Stimulated activated CD8-positive, alpha-beta memory T cell treated with anti-CD3 and anti-CD28 coated beads, Interleukin-2, amount 100 ng/mL, for 1 hour (primary cell): Measurements from ENCODE around the gene SLC1A2.

Source experiments
- DNase-seq, 2 donors: peaks; one replicate each; pipeline ENCODE4 v3.0.0-alpha.2; 2020; ENCODE audit warnings: low read depth in 2 of 2

Gene SLC1A2

GRCh38 chr11:35303596-35304385 lies 115.6 kb downstream of the SLC1A2 start:
- no peak for DNase-seq

- DNase-seq = no peak
Observed at GRCh38 chr11:35302398-35302797, 117.0 kb downstream of the SLC1A2 start.

GRCh38 chr11:35298369-35298768 lies 121.0 kb downstream of the SLC1A2 start:
- no peak for DNase-seq

DNA sequence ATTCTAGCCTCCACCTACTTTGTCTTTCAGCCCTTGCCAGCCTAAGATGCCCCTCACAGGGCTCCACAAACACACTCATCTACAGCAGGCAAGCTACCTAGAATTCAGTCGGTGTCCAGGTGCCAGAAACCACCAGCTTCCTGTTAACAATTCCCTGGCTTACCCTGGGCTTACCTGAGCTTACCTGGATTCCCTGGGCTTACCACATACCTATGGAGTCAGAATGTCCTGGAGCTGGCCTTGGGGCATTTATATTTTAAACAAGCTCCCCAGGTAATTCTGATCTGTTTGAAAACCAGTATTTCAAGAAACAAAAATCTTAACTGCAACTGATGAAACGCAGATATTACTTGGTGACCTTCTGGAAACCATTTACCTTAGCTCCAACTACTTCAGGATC lies 123.6 kb downstream of the SLC1A2 start:
- no peak for DNase-seq

- no peak for DNase-seq
Observed at GRCh38 chr11:35293699-35294098, 125.7 kb downstream of the SLC1A2 start.

DNA sequence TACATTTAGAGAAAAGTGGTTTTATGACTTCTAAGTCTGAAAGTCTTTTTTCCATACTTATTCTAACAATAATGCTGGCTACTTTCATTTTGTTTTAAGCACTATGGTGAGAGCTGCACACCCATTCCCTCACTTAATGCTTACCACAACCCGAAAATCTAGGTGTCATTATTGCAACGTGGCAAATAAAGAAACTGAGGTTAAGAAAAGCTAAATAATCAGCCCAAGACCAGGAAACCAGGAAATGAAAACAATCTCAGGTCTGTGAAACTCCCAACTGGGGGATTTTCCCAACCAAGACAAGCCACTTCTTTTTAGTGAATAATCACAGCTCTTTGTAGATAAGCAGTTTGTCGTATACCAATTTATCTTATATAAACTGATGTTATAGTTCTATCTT lies 126.3 kb downstream of the SLC1A2 start:
- DNase-seq = no peak

GRCh38 chr11:35292279-35292678 lies 127.1 kb downstream of the SLC1A2 start:
- no peak for DNase-seq

GRCh38 chr11:35290876-35291275 lies 128.5 kb downstream of the SLC1A2 start:
- no peak for DNase-seq

GRCh38 chr11:35289821-35290220 lies 129.5 kb downstream of the SLC1A2 start:
- no peak for DNase-seq

- no peak for DNase-seq
Observed at GRCh38 chr11:35288817-35289541, 130.4 kb downstream of the SLC1A2 start.

DNA sequence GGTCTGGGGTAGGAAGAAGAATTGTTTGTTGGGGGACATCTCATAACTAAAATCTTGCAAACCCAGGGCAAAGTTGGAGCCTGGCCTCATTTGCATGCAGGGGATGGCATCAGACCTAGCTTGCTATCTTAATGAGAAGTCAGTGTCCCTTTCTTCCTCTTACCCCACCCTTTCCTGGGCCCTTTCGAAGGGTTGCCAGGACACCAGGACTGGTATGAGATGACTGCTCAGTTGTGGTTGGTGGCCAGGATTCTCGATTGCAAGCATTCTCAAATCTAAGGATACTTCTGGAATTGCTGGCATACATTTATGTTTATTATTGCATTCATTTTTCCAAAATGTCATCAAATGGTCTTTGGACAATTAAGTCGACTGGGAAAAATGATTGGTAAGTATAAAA lies 131.0 kb downstream of the SLC1A2 start:
- DNase-seq = no peak

DNA sequence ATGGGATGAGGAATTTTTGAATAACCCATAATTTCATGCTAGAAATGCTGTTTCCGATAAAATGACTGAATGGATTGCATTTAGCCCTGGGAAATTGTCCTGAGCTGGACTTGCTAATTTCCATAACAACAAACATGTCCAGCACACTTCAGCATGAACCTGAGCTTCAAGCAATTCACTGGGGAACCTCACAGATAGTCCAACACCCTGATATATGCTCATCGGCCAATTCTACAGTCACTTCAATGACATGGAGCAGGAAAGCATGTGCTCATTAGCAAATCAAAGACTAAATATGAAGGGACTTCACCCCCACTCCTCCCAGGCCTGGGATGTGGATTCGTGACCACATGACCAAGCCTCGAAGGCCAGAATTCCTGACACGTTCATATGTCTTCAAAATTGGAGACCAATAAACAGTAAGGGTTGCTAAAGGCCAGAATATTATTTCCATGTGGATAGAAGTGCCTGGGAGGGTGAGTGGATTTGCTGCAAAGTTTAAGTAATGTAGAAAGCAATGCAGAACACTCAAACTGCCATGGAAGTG lies 131.9 kb downstream of the SLC1A2 start:
- no peak for DNase-seq

DNA sequence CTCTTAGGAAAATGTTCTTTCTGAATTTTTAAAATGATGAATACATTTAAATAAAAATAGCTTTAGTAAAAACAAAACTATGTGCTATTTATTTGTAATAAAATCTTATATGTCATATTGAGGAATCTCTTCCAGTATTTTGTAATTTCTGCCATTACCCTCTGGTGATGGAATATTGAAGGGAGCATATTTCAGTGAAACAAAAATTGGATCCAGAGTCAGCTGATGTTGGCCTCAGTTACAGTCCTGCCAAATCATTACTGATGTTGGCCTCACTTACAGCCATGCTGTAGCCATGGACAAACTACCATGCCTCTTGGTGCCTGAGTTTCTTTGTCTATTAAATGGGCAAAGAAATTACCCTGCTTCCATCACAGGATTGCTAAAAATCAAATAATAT lies 133.2 kb downstream of the SLC1A2 start:
- no peak for DNase-seq

DNA sequence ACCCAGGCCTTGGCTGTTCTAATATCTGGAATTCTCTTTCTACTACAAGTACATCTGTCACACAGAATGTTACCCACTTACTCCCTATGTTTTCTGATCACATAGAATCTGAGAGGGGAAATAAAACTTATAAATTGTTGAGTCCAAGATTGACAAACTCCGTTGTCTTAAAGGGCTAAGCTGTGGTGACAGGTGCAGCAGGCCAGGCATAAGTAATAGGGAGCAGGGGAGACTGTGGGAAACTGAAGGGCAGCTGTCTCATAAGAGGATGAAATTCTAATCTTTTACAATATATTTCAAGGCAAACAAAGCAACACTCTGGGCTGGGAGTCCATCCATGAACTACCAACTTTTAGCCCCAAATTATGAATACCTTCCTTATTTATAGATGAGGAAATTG lies 133.9 kb downstream of the SLC1A2 start:
- no peak for DNase-seq

DNA sequence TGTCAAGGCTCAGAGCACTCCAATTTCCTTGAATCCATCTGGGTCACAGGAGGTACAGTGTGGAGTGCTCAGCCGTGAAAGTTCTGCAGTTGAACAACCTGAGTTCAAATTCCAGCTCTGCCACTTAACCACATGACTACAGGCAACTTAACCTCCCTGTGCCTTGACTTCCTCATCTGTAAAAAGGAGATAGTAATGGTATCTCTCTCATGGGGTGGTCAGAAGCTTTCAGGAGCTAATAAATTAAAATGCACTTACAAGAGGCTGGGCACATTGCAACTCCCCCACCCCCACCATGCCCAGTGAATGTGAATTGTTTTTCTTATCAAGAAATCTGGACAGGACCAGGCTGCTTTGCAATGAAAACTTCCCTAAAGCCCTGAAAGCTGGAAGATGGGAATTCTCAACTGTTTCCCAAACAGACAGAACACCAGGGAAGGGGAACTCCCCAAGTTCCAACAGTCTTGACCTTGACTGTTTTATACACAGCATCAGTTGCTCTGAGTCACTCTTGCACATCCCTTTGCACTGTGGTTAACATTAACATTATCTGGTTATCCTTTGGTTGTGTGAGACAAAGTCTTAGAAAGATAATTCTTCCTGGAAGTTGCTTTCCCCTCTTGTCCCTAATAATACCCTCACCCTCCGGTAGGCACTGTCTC lies 137.0 kb downstream of the SLC1A2 start:
- no peak for DNase-seq

GRCh38 chr11:35281169-35281688 lies 138.1 kb downstream of the SLC1A2 start:
- no peak for DNase-seq

DNA sequence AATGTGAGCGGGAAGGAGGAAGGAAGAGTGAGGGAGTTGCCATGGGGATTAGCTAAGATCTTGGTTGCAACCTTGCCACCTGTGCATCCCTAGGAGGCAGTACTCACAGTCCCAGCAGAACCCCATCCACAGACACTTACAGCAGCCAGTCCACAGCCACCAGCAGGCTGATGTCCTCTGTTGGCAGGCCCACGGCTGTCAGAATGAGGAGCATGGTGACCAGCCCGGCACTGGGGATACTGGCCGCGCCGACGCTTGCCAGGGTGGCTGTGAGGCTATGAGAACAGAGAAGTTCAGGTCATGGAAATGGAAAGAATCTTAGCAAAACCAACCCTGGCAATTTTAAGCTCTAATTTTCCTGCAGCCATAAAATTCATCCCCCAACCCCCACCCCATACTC lies 138.6 kb downstream of the SLC1A2 start:
- no peak for DNase-seq

GRCh38 chr11:35277827-35278226 lies 141.5 kb downstream of the SLC1A2 start:
- DNase-seq = no peak

DNA sequence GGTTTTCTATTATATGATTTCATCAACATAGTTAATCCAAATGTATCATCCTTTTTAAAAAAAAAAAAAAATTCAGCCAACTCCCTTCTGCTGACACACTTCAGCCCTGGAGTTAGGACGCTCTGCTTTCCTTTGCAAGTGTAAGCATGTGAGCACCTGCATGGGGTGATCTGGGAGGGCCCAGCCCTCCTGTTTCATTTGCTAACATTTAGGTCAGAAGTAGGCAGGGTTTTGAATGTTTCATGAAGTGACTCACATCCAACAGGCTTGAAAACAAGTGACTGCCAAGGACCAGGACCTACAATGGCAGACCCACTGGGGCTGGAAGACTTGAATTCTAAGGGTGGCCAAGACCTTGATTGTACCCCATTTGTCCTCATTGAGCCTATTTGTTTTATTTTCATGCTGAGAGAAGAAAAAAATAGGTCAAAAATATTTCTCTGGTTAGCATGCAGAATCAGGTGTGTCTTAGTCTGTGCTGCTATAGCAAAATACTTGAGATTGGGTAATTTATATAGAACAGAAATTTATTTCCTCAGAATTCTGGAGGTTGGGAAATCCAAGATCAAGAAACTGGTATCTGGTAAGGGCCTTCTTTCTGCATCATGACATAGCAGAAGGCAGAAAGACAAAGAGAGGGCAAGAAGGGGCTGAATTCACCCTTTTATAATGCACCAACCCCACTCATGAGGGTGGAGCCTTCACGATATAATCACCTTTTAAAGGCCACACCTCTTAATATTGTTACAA lies 142.8 kb downstream of the SLC1A2 start:
- no peak for DNase-seq

DNA sequence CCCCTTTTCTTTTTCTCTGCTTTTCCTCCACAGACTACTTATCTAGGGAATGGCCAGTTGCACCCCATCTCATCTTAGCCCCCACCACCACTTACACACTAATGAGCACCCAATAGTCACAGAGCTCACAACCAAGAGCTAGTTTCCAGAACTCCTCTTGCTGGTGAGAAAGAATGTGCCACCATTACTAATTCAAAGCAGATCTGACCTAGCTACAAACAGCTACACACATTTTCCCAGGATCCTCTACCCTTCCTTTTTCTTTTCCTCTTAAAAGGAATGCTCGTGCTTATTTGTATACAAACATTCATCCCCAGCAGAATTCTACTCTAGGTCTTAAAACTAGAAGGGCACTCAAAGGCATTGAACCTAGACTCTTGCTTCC lies 143.6 kb downstream of the SLC1A2 start:
- no peak for DNase-seq

GRCh38 chr11:35274909-35275785 lies 144.2 kb downstream of the SLC1A2 start:
- no peak for DNase-seq
